ENCODE data around the gene KANK3.
"Not testable (repeated sequence)": the region's sequence is repeated elsewhere in the genome, so short reads cannot be mapped to it uniquely, and the experiment has no call there.

KANK3 gene

GRCh38 chr19:8314981-8315640, 28.0 kb downstream of the KANK3 start:
- not testable (repeated sequence) for DNase-seq

GRCh38 chr19:8311461-8312260, 31.4 kb downstream of the KANK3 start:
- no peak for DNase-seq

- no peak for DNase-seq
These were observed 32.6 kb downstream of the KANK3 start for GRCh38 chr19:8310342-8311055.

DNA sequence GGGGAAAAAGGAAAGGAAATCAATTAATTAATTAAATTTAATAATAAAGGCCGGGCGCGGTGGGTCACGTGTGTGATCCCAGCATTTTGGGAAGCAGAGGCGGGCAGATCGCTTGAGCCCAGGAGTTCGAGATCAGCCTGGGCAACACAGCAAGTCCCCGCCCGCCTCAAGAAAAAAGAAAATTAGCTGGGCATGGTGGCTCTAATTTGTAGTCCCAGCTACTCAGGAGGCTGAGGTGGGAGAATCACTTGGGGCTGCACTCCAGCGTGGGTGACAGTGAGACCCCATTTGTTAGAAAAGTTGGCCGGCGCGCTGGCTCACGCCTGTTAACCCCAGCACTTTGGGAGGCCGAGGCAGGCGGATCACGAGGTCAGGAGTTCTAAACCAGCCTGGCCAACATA, 34.2 kb downstream of the KANK3 start:
- DNase-seq: no peak

GRCh38 chr19:8307965-8308866, 34.8 kb downstream of the KANK3 start, which contains the start of gene CD320:
Gene CD320, minus strand, starts transcription at chr19:8308358. Its CDS starts 68 bp downstream, at chr19:8308290.
- DNase-seq: peak; percentile 33 to 64

DNA sequence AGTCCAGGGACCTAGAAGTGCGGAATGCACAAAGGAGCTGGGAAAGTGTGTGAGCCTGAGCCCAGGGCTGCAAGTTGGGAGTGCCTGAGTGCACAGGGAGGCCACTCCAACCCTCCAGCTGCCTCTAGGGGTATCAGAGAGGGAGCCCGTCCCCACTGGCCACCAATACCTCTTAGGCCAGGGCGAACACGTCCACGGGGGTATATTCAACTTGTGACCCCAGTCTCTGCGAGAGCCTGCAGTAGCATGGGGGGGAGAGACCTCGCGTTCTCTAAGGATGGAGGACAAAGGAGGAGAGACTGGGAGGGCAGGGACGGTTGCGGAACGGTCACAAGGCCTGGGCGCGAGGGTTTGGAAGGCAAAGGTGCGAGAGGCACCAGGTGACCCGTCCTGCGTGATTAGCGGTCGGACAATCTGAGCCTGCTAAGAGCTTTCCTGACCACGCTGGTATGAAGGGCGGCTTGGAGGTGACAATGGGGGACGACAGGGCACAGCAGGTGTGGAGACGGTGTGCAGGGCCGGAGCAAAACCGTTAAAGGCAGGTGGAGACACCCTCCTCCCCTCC, 35.6 kb downstream of the KANK3 start:
- no peak for DNase-seq

GRCh38 chr19:8306235-8307054, 36.6 kb downstream of the KANK3 start:
- no peak for DNase-seq

GRCh38 chr19:8305798-8306197, 37.3 kb downstream of the KANK3 start:
- no peak for DNase-seq

DNA sequence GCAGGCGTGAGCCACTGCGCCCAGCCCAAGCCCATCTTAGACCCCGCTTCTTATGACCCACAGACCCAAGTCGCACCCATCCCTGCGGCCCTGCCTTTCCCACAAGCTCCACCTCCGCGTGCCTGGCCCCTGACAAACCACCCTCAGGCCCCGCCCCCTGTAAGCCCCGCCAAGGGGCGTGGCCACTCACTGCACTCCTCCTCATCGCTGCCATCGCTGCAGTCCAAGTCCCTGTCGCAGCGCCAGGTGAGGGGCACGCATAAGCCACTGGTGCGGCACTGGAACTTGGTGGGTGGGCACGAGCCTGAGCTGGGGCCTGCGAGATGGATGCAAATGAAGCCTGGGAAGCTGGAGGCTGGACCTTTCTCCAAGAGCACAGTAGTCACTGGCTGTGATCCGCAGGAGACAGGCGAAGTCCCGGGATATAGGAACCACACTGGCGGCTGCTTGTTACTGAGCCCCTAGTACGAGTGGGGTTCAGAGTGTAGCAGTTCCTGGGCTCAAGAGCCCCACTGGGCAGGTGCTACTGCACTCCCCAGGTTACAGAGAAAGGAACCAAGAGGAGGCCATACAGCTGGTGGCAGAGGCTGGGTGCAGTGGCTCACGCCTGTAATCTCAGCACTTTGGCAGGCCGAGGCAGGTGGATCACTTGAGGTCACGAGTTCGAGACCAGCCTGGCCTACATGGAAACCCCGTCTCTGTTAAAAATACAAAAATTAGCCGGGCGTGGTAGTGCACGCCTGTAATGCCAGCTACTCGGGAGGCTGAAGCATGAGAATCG, 38.0 kb downstream of the KANK3 start:
- no peak for DNase-seq

GRCh38 chr19:8302734-8303133, 40.3 kb downstream of the KANK3 start:
- DNase-seq: no peak

GRCh38 chr19:8302357-8302691, 40.7 kb downstream of the KANK3 start:
- DNase-seq: no peak

GRCh38 chr19:8291337-8291736, 51.7 kb downstream of the KANK3 start:
- DNase-seq: not testable (repeated sequence)

GRCh38 chr19:8276508-8276907, 66.6 kb downstream of the KANK3 start:
- not testable (repeated sequence) for DNase-seq
